CD8-positive, alpha-beta memory T cell (primary cell): Measurements from ENCODE around the gene FANCC. TPM values are rescaled to one million over a fixed set of nuclear protein-coding genes. Genes with fewer than 3 reads are reported as not detected.
A peak's percentile ranks its signal among the peaks of the same experiment; 100 is the strongest.

Experiments
- CTCF ChIA-PET: fragments of 350-600 bp; sonication (Branson Sonifier 250); formaldehyde crosslinking; loops from one replicate; lab custom pipeline; 2021; ENCODE audit warnings: antibody characterized with exemption; lab: Charles Lee
- POLR2A ChIA-PET: fragments of 350-600 bp; sonication (Branson Sonifier 250); formaldehyde crosslinking; loops from one replicate; lab custom pipeline; 2021; ENCODE audit warnings: antibody characterized with exemption; lab: Charles Lee
- DNase-seq, 5 donors: peaks; one replicate each; pipeline versions ENCODE4 v3.0.0 to v3.0.0-alpha.2; 2020 to 2022; ENCODE audit warnings: mixed read lengths in 1 of 5
- H3K27ac ChIP-seq: one replicate; pipeline ENCODE4 v1.7.0; 2013; ENCODE audit warnings: low read depth, mild to moderate bottlenecking, low read length, moderate library complexity
- H3K27me3 ChIP-seq: 2 replicates; pipeline ENCODE4 v1.7.0; 2013; ENCODE audit warnings: low read length, mild to moderate bottlenecking; ENCODE audit not compliant: insufficient read depth, poor library complexity, severe bottlenecking
- H3K36me3 ChIP-seq: 2 replicates; pipeline ENCODE4 v1.7.0; 2013; ENCODE audit warnings: mild to moderate bottlenecking, low read length, moderate library complexity; ENCODE audit not compliant: insufficient read depth
- H3K4me1 ChIP-seq: 2 replicates; pipeline ENCODE4 v1.7.0; 2013; ENCODE audit warnings: mild to moderate bottlenecking, low read length, moderate library complexity; ENCODE audit not compliant: insufficient read depth
- H3K4me3 ChIP-seq: 2 replicates; pipeline ENCODE4 v1.7.0; 2013; ENCODE audit warnings: mild to moderate bottlenecking, low read length
- H3K9me3 ChIP-seq: 2 replicates; pipeline ENCODE4 v1.7.0; 2013; ENCODE audit warnings: mild to moderate bottlenecking, low read length
- H3K27ac Mint-ChIP-seq, 8 donors: one replicate each; pipeline ENCODE4 v1.8.0; 2020 to 2021; ENCODE audit warnings: mixed read lengths in 8 of 8, mild to moderate bottlenecking in 6 of 8, inconsistent platforms in 3 of 8, moderate library complexity in 3 of 8
- H3K27me3 Mint-ChIP-seq, 2 donors: one replicate each; pipeline ENCODE4 v1.8.0; 2020 to 2021; ENCODE audit warnings: mixed read lengths in 2 of 2, mild to moderate bottlenecking in 1 of 2, moderate library complexity in 1 of 2
- H3K36me3 Mint-ChIP-seq, 3 donors: one replicate each; pipeline ENCODE4 v1.8.0; 2020 to 2021; ENCODE audit warnings: mixed read lengths in 3 of 3, inconsistent platforms in 1 of 3, mild to moderate bottlenecking in 1 of 3
- H3K4me1 Mint-ChIP-seq, 3 donors: one replicate each; pipeline ENCODE4 v1.8.0; 2020 to 2021; ENCODE audit warnings: mixed read lengths in 3 of 3, inconsistent platforms in 1 of 3, mild to moderate bottlenecking in 1 of 3
- H3K4me3 Mint-ChIP-seq, 7 donors: one replicate each; pipeline ENCODE4 v1.8.0; 2020 to 2021; ENCODE audit warnings: mixed read lengths in 7 of 7, mild to moderate bottlenecking in 6 of 7, moderate library complexity in 4 of 7, inconsistent platforms in 2 of 7
- H3K9me3 Mint-ChIP-seq, 5 donors: one replicate each; pipeline ENCODE4 v1.8.0; 2020 to 2022; ENCODE audit warnings: mixed read lengths in 5 of 5, mild to moderate bottlenecking in 3 of 5, moderate library complexity in 2 of 5, inconsistent platforms in 1 of 5
- polyA plus RNA-seq: library from polyadenylated mRNA; unstranded; fragments of 300-500 nt; fragmentation: Illumina TruSeq; gene quantifications from one replicate; pipeline ENCODE4 v1.2.3, GENCODE V29; 2021
- total RNA-seq, 2 experiments: library from RNA; stranded (reverse); gene quantifications; one replicate each; pipeline ENCODE4 v1.2.3, GENCODE V29; 2021

FANCC gene
- total and polyA plus RNA-seq, 3 experiments from 2014 or later = 2.7 to 18.5 (median 18.0) TPM

GRCh38 chr9:95082401-95083084, 235.0 kb downstream of the FANCC start:
- no peak for DNase-seq
- CTCF ChIA-PET = no interaction called here
- H3K4me1 Mint-ChIP-seq = no peaks in the 10 kb centered on the region
- peaks cover 0 to 3% of the 10 kb centered on the region in 2 donors for H3K27me3 Mint-ChIP-seq
- Histone ChIP-seq H3K36me3 (no peaks in the 10 kb centered on the region), H3K27me3 (no peaks in the 10 kb centered on the region), H3K4me3 (no peak overlapping the region), H3K4me1 (no peaks in the 10 kb centered on the region), H3K27ac (no peak overlapping the region), H3K9me3 (no peaks in the 10 kb centered on the region)
- no peaks in the 10 kb centered on the region for H3K9me3 Mint-ChIP-seq
- no peak overlapping the region for H3K4me3 Mint-ChIP-seq
- no peak overlapping the region for H3K27ac Mint-ChIP-seq
- peaks cover 0 to 24% (median 13%) of the 10 kb centered on the region in 3 donors for H3K36me3 Mint-ChIP-seq
- POLR2A ChIA-PET = no interaction called here

- Histone ChIP-seq H3K9me3 (no peaks in the 10 kb centered on the region), H3K4me1 (no peaks in the 10 kb centered on the region), H3K4me3 (no peak overlapping the region), H3K27me3 (no peaks in the 10 kb centered on the region), H3K27ac (no peak overlapping the region), H3K36me3 (no peaks in the 10 kb centered on the region)
- H3K36me3 Mint-ChIP-seq = peaks cover 0 to 24% (median 13%) of the 10 kb centered on the region in 3 donors
- no peaks in the 10 kb centered on the region for H3K4me1 Mint-ChIP-seq
- no peaks in the 10 kb centered on the region for H3K9me3 Mint-ChIP-seq
- DNase-seq = no peak
- POLR2A ChIA-PET = no interaction called here
- peaks cover 0 to 3% of the 10 kb centered on the region in 2 donors for H3K27me3 Mint-ChIP-seq
- H3K4me3 Mint-ChIP-seq = no peak overlapping the region
- CTCF ChIA-PET = no interaction called here
- peak overlapping the region in 1 of 8 donors; percentile 33 for H3K27ac Mint-ChIP-seq
Measured at GRCh38 chr9:95081998-95082397, 235.5 kb downstream of the FANCC start.

DNA sequence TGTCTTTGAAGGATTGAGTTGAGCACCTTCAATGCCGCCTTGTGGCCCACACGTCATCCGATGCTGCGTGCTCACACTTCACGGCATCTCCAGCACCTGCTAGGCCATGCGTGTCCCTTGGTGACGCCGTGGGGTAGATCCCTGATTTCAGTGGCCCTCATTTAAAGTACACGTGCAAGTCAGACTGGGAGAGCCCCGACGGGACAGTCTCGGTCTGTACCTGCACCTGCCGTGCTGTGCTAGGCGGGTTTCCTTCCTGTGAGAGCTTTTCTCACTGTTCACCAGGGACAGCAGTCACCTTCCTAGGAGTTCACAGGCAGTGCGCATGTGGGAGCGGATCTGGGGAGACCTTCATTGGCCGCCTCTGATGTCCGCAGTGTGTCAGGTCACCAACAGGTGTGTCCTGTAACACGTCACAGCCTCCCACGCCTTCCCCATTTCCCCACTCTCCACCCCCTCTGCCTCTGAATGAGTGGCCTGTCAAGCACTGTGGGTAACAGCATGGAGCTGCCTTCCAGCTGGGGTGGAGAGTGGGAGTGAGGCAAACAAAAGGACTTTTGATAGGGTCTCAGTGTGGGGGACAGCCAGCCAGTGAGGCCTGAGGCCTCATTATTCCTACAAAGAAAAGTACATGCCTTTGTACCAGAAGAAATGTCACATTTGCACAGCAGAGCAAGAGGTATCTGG, 236.4 kb downstream of the FANCC start:
- no peak for DNase-seq
- peak overlapping the region in 1 of 8 donors; percentile 63 for H3K27ac Mint-ChIP-seq
- H3K27me3 Mint-ChIP-seq = peaks cover 0 to 3% of the 10 kb centered on the region in 2 donors
- H3K9me3 Mint-ChIP-seq = no peaks in the 10 kb centered on the region
- Histone ChIP-seq H3K27me3 (no peaks in the 10 kb centered on the region), H3K27ac (no peak overlapping the region), H3K36me3 (no peaks in the 10 kb centered on the region), H3K9me3 (no peaks in the 10 kb centered on the region), H3K4me3 (no peak overlapping the region), H3K4me1 (no peaks in the 10 kb centered on the region)
- ChIA-PET CTCF (no interaction called here), POLR2A (no interaction called here)
- H3K36me3 Mint-ChIP-seq = peaks cover 0 to 20% (median 10%) of the 10 kb centered on the region in 3 donors
- H3K4me3 Mint-ChIP-seq = no peak overlapping the region
- H3K4me1 Mint-ChIP-seq = no peaks in the 10 kb centered on the region

DNA sequence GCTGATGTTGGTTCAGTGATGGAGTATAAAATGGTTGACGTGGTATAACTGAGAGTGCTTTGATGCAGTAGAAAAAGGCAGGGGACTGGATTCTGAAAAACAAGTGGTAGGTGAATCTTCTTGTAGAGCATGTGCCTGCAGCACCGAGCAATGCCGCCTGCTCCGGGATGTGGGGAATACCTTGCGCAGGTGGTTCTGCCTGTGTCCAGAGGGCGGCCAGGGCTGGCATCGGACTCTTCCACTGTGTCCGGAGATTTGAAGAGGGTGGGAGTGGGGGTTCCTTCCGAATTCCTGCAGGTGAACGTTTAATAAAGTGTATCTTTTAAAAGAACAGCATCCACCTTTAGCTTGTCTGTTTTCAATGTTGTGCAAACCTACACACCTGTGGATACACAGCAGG, 238.0 kb downstream of the FANCC start:
- CTCF ChIA-PET = no interaction called here

DNA sequence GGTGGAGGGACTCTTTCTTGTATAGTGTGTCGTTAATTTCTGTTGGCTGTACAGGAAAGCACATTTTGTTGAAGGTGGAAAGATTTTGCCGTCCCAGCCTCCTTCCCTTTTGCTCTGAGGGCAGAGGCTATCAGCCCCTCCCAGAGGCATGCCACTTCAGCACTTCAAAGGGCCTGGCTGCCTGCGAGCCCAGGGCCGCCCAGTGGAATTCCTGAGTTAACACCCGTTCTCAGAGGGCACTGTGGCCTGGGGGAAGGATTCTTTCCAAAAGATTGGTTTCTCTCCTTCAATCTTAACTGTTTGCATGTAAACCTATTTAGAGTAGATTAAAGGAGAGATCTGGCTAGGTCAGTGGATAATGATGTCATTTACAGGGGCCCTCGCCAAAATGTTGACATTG, 238.6 kb downstream of the FANCC start:
- DNase-seq = no peak
- ChIA-PET POLR2A (no interaction called here), CTCF (no interaction called here)
- Histone ChIP-seq H3K36me3 (no peaks in the 10 kb centered on the region), H3K27me3 (no peaks in the 10 kb centered on the region), H3K4me1 (no peaks in the 10 kb centered on the region), H3K4me3 (no peak overlapping the region), H3K9me3 (no peaks in the 10 kb centered on the region), H3K27ac (no peak overlapping the region)
- H3K4me3 Mint-ChIP-seq = no peak overlapping the region
- no peaks in the 10 kb centered on the region for H3K9me3 Mint-ChIP-seq
- peaks cover 0 to 20% (median 8%) of the 10 kb centered on the region in 3 donors for H3K36me3 Mint-ChIP-seq
- peak overlapping the region in 1 of 8 donors; percentile 48 for H3K27ac Mint-ChIP-seq
- H3K27me3 Mint-ChIP-seq = peaks cover 0 to 3% of the 10 kb centered on the region in 2 donors
- H3K4me1 Mint-ChIP-seq = no peaks in the 10 kb centered on the region

More for the DNA sequence above, 238.0 kb downstream of the FANCC start:
- Mint-ChIP-seq H3K27me3 (peaks cover 0 to 3% of the 10 kb centered on the region in 2 donors), H3K4me1 (no peaks in the 10 kb centered on the region), H3K4me3 (no peak overlapping the region), H3K27ac (no peak overlapping the region), H3K9me3 (no peaks in the 10 kb centered on the region), H3K36me3 (peaks cover 0 to 20% (median 8%) of the 10 kb centered on the region in 3 donors)
- Histone ChIP-seq H3K9me3 (no peaks in the 10 kb centered on the region), H3K4me3 (no peak overlapping the region), H3K4me1 (no peaks in the 10 kb centered on the region), H3K27ac (no peak overlapping the region), H3K27me3 (no peaks in the 10 kb centered on the region), H3K36me3 (no peaks in the 10 kb centered on the region)
- POLR2A ChIA-PET = no interaction called here
- DNase-seq = no peak

DNA sequence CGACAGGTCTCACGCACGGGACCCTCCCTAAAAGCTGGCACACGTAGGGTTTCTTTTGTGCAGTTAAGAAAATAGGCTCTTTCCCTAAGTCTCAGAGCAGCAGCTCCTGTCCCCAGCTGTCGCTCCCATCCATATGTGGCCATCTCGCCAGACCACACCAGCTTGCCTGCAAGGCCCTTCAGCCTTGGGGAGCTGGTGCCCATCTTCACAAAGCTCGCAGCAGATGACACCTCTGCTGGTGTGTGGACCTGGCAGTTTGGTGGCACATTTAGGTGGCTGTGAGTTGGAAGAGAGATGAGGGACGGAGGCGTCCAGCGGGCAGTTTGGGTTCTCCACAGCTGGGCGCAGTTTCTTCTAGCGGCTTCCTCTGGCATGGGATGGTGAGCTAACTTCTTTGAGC, 239.0 kb downstream of the FANCC start:
- Histone ChIP-seq H3K27me3 (no peaks in the 10 kb centered on the region), H3K9me3 (no peaks in the 10 kb centered on the region), H3K36me3 (no peaks in the 10 kb centered on the region), H3K4me3 (no peak overlapping the region), H3K4me1 (no peaks in the 10 kb centered on the region), H3K27ac (no peak overlapping the region)
- DNase-seq = no peak
- ChIA-PET POLR2A (no interaction called here), CTCF (no interaction called here)
- H3K27ac Mint-ChIP-seq = no peak overlapping the region
- no peak overlapping the region for H3K4me3 Mint-ChIP-seq
- H3K4me1 Mint-ChIP-seq = no peaks in the 10 kb centered on the region
- no peaks in the 10 kb centered on the region for H3K9me3 Mint-ChIP-seq
- H3K27me3 Mint-ChIP-seq = peaks cover 0 to 3% of the 10 kb centered on the region in 2 donors
- peaks cover 0 to 20% (median 8%) of the 10 kb centered on the region in 3 donors for H3K36me3 Mint-ChIP-seq

DNA sequence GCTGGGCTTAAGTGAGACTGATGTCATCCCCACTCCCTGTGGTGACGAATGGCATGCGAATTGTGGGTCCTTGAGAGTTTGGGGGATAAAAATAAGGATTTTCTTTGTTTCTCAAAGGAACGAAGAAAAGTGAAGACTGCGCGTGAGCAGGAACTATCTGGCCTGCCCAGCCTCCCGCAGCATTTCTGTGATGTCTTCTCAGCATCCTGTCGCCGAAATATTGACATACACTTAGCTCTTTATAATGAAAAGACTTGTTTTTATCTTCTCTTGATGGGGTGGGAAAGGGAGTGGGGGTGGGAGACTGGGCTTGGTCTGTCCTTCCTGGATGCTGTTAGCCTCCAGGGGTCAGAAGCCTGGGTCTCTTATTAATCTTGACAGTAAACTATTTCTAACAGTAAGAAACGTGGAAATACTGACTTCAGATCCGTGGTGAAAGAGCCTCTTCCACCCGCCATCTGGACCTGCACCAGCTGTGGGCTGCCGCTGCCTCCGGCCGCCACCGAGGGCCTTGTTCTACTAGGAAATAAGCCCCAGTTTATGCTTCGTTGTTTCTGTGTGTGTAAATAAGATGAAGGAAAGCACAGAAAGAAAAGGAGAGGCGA, 239.6 kb downstream of the FANCC start:
- ChIA-PET CTCF (no interaction called here), POLR2A (no interaction called here)
- Histone ChIP-seq H3K36me3 (no peaks in the 10 kb centered on the region), H3K4me1 (no peaks in the 10 kb centered on the region), H3K27me3 (no peaks in the 10 kb centered on the region), H3K4me3 (no peak overlapping the region), H3K9me3 (no peaks in the 10 kb centered on the region), H3K27ac (no peak overlapping the region)
- Mint-ChIP-seq H3K27ac (no peak overlapping the region), H3K9me3 (no peaks in the 10 kb centered on the region), H3K36me3 (peaks cover 0 to 17% (median 4%) of the 10 kb centered on the region in 3 donors), H3K4me1 (no peaks in the 10 kb centered on the region), H3K27me3 (peaks cover 0 to 3% of the 10 kb centered on the region in 2 donors), H3K4me3 (no peak overlapping the region)
- DNase-seq = no peak
